ENCODE data around the gene C12orf42. TPM values are rescaled to one million over a fixed set of nuclear protein-coding genes. Genes with fewer than 3 reads are reported as not detected.

The C12orf42 gene
- total RNA-seq, 1 donor from 2014 or later: not detected

DNA sequence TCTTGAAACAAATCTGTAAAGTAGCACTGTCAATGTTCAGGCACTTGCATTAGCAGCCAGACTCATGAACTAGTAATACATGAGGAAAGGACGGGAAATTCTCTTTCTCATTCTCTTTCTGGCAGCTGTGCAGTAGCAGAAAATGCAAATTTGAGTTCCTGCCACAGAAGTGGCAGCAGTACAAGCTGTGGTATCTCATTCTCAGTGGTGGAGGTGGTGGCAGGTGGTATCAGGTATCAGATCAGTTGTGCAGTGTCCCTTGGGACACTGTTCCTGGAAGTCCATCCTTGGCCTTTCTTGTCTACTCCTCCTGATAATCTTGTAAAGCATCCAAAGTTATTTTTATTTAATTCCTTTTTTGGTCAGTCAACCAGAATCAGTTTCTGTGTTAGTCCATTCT is 103.0 kb downstream of the C12orf42 start:
- intact Hi-C loops (cut with DNase I): no loop called here
- H3K4me1 ChIP-seq: no peaks in the 10 kb centered on the region
- no peak overlapping the region for H3K4me3 ChIP-seq
- no peaks in the 10 kb centered on the region for H3K36me3 ChIP-seq
- TF ChIP-seq, protein P1, sequence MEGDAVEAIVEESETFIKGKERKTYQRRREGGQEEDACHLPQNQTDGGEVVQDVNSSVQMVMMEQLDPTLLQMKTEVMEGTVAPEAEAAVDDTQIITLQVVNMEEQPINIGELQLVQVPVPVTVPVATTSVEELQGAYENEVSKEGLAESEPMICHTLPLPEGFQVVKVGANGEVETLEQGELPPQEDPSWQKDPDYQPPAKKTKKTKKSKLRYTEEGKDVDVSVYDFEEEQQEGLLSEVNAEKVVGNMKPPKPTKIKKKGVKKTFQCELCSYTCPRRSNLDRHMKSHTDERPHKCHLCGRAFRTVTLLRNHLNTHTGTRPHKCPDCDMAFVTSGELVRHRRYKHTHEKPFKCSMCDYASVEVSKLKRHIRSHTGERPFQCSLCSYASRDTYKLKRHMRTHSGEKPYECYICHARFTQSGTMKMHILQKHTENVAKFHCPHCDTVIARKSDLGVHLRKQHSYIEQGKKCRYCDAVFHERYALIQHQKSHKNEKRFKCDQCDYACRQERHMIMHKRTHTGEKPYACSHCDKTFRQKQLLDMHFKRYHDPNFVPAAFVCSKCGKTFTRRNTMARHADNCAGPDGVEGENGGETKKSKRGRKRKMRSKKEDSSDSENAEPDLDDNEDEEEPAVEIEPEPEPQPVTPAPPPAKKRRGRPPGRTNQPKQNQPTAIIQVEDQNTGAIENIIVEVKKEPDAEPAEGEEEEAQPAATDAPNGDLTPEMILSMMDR (IDR thresholded peaks at IDR 0.05): no peak
- H3K27me3 ChIP-seq: no peaks in the 10 kb centered on the region
- no peaks in the 10 kb centered on the region for H3K9me3 ChIP-seq
- no peak for DNase-seq (ENCODE audit: low spot score in 2 of 2)
- H3K27ac ChIP-seq: no peak overlapping the region

DNA sequence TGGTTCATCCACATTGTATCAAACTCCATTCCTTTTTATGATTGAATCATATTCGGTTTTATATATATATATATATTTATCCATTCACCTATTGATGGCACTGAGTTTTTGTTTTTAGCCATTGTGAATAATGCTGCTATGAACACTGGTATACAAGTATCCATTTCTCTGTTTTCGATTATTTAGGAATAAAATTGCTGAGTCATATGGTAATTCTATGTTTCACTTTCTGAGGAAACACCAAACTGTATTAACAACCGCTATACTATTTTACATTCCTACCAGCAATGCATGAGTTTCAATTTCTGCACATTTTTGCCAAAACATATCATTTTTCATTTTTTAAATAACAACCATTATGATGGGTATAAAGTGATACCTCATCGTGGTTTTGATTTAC is 104.7 kb downstream of the C12orf42 start:
- no peak overlapping the region for H3K27ac ChIP-seq
- no peaks in the 10 kb centered on the region for H3K27me3 ChIP-seq
- H3K4me1 ChIP-seq: no peaks in the 10 kb centered on the region
- no peaks in the 10 kb centered on the region for H3K9me3 ChIP-seq
- intact Hi-C loops (cut with DNase I): no loop called here
- no peak for DNase-seq (ENCODE audit: low spot score in 2 of 2)
- no peak overlapping the region for H3K4me3 ChIP-seq
- TF ChIP-seq, protein P1 (IDR thresholded peaks at IDR 0.05): no peak
- H3K36me3 ChIP-seq: no peaks in the 10 kb centered on the region

DNA sequence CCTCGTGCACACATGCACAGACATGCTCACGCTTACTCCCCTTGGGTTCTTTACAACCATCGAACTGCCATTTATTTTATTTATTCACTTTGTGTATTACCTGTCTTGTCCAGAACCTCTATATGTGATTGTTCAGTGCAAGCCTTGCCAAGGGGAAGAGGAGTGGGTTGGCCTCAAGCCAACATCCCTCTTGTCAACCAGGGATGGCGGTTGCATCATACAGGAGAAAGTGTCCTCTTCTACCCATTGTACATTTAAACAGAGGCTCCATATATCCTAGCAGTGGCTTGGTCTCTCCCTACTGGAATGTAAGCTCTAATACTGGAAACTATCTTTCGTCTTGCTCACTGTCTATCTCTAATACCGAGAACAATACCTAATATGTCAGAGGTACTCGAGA is 108.4 kb downstream of the C12orf42 start:
- intact Hi-C loops (cut with DNase I): no loop called here
- Histone ChIP-seq H3K27ac (no peak overlapping the region), H3K9me3 (no peaks in the 10 kb centered on the region), H3K4me3 (no peak overlapping the region), H3K4me1 (no peaks in the 10 kb centered on the region), H3K27me3 (no peaks in the 10 kb centered on the region), H3K36me3 (no peaks in the 10 kb centered on the region)
- DNase-seq (ENCODE audit: low spot score in 2 of 2): no peak
- TF ChIP-seq, protein P1 (IDR thresholded peaks at IDR 0.05): no peak

DNA sequence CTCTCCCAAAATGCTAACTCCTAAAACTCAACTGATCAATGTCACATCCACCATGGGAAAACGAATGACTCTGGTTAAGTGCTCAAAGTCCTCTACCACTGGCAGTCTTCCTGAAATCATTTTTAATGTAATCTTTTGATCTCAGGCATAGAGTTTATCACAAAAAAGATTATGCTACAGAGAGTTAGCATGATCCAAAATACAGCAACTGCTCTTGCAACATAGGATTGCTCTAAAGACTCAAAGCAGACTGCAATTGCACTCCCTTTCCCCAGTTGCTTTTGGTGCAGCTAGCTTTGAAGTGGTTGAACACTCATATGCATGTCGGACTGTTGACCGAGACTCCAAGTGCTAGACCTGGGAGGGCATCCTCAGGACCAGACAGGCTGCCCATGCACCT is 109.3 kb downstream of the C12orf42 start:
- intact Hi-C loops (cut with DNase I): no loop called here
- DNase-seq (ENCODE audit: low spot score in 2 of 2): no peak
- Histone ChIP-seq H3K9me3 (no peaks in the 10 kb centered on the region), H3K27me3 (no peaks in the 10 kb centered on the region), H3K36me3 (no peaks in the 10 kb centered on the region), H3K27ac (no peak overlapping the region), H3K4me1 (no peaks in the 10 kb centered on the region), H3K4me3 (no peak overlapping the region)
- TF ChIP-seq, protein P1 (IDR thresholded peaks at IDR 0.05): no peak

DNA sequence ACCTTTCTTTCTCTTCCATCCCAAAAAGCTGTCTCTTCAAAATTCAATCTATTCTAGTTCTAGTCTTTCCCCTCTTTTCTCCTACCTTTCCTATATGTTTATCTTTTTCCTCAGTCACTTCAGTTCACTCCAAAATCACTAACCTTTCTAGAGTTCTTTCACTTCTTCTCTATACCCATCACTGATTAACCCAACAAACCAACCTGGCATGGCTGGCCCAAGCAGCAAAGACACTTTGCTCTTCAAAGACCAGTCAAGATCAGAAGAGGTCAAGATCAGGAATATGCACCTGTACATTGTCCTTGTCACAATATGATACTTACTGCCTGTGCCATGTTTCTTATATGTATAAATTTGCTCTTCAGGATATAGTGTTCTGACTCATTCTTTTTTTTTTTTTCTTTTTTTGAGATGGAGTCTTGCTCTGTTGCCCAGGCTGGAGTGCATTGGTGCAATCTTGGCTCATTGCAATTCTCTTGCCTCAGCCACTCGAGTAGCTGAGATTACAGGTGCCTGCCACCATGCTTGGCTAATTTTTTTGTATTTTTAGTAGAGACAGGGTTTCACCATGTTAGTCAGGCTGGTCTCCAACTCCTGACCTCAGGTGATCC is 112.9 kb downstream of the C12orf42 start:
- intact Hi-C loops (cut with DNase I): no loop called here
- H3K9me3 ChIP-seq: no peaks in the 10 kb centered on the region
- TF ChIP-seq, protein P1 (IDR thresholded peaks at IDR 0.05): no peak
- no peak overlapping the region for H3K27ac ChIP-seq
- H3K4me3 ChIP-seq: no peak overlapping the region
- no peaks in the 10 kb centered on the region for H3K4me1 ChIP-seq
- no peaks in the 10 kb centered on the region for H3K36me3 ChIP-seq
- no peak for DNase-seq (ENCODE audit: low spot score in 2 of 2)
- H3K27me3 ChIP-seq: no peaks in the 10 kb centered on the region

DNA sequence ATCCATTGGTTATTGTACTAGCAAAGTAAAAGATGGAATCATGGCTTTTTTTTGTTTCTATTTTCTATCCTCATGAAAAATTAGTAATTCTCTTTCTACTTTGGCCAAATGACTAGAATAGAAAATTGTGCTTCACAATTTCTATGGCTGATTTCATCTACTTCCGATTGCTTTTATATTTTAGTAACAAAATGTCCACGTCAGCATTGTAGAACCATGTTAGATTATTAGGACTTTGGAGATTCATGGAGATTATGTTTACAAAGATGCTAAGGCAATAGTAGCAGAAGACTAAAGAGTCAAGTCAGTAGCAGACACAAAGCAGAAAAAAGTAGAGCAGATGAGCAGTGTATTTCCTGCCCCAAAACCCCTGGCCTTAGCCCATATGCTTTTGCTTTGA is 113.6 kb downstream of the C12orf42 start:
- DNase-seq (ENCODE audit: low spot score in 2 of 2): no peak
- H3K27me3 ChIP-seq: no peaks in the 10 kb centered on the region
- no peak overlapping the region for H3K27ac ChIP-seq
- H3K36me3 ChIP-seq: no peaks in the 10 kb centered on the region
- no peak overlapping the region for H3K4me3 ChIP-seq
- no peaks in the 10 kb centered on the region for H3K4me1 ChIP-seq
- TF ChIP-seq, protein P1 (IDR thresholded peaks at IDR 0.05): no peak
- H3K9me3 ChIP-seq: no peaks in the 10 kb centered on the region
- intact Hi-C loops (cut with DNase I): no loop called here
